Loucy (cell line): Measurements from ENCODE around the gene AKAP17A.
"Not testable (repeated sequence)": the region's sequence is repeated elsewhere in the genome, so short reads cannot be mapped to it uniquely, and the experiment has no call there.

Source experiments
- H2AFZ ChIP-seq: fragments of 200-600 bp; sonication (generic); 2 replicates; pipeline ENCODE4 v1.6.0; 2016; ENCODE audit warnings: antibody characterized with exemption, mild to moderate bottlenecking, low read length, moderate library complexity
- H3F3A ChIP-seq: fragments of 200-600 bp; 2 replicates; pipeline ENCODE4 v1.6.0; 2016; ENCODE audit warnings: antibody characterized with exemption, low read depth, mild to moderate bottlenecking
- H3K27me3 ChIP-seq: fragments of 200-600 bp; sonication (generic); 2 replicates; pipeline ENCODE4 v1.6.1; 2014; ENCODE audit warnings: low read length, mild to moderate bottlenecking; ENCODE audit not compliant: insufficient read depth, poor library complexity, severe bottlenecking
- H3K36me3 ChIP-seq: fragments of 200-600 bp; sonication (generic); 2 replicates; pipeline ENCODE4 v1.6.1; 2016; ENCODE audit warnings: low read length; ENCODE audit not compliant: insufficient read depth
- H3K4me1 ChIP-seq: fragments of 200-600 bp; sonication (generic); 2 replicates; pipeline ENCODE4 v1.5.1; 2014; ENCODE audit warnings: low read length, mild to moderate bottlenecking; ENCODE audit not compliant: insufficient read depth, poor library complexity, severe bottlenecking
- H3K4me2 ChIP-seq: fragments of 200-600 bp; sonication (generic); 2 replicates; pipeline ENCODE4 v1.6.0; 2014; ENCODE audit warnings: antibody characterized with exemption, low read length, low read depth, mild to moderate bottlenecking; ENCODE audit not compliant: poor library complexity, severe bottlenecking
- H3K4me3 ChIP-seq: fragments of 200-600 bp; sonication (generic); 2 replicates; pipeline ENCODE4 v1.5.1; 2014; ENCODE audit warnings: low read length, mild to moderate bottlenecking, mixed read lengths; ENCODE audit not compliant: poor library complexity, severe bottlenecking
- H3K79me2 ChIP-seq: fragments of 200-600 bp; sonication (generic); 2 replicates; pipeline ENCODE4 v1.6.1; 2014; ENCODE audit warnings: low read length; ENCODE audit not compliant: insufficient read depth
- H3K9ac ChIP-seq: fragments of 200-600 bp; sonication (generic); 2 replicates; pipeline ENCODE4 v1.6.0; 2014; ENCODE audit warnings: mild to moderate bottlenecking, low read depth, low read length, moderate library complexity; ENCODE audit not compliant: poor library complexity, severe bottlenecking
- H3K9me2 ChIP-seq: fragments of 200-600 bp; sonication (generic); replicated peaks from 2 replicates; pipeline ENCODE4 v1.6.1; 2016; ENCODE audit warnings: low read depth, low read length, mixed read lengths
- H3K9me3 ChIP-seq: fragments of 200-600 bp; sonication (generic); 2 replicates; pipeline ENCODE4 v1.6.1; 2014; ENCODE audit warnings: mild to moderate bottlenecking, antibody characterized with exemption, low read length, low read depth; ENCODE audit not compliant: insufficient read depth
- H4K20me1 ChIP-seq: fragments of 200-600 bp; sonication (generic); 2 replicates; pipeline ENCODE4 v1.6.0; 2014; ENCODE audit warnings: antibody characterized with exemption, low read length, mild to moderate bottlenecking; ENCODE audit not compliant: insufficient read depth, poor library complexity, severe bottlenecking
- EZH2phosphoT487 ChIP-seq: fragments of 200-600 bp; IDR thresholded peaks from 2 replicates; pipeline ENCODE4 v1.6.1; 2018; ENCODE audit warnings: antibody characterized with exemption, mild to moderate bottlenecking, moderate library complexity, borderline replicate concordance
- TF ChIP-seq, protein P1 (sequence below): fragments of 200-600 bp; sonication (generic); conservative IDR thresholded peaks from 2 replicates; pipeline ENCODE4 v1.5.1; 2014; ENCODE audit warnings: mild to moderate bottlenecking, antibody characterized with exemption, low read length

The AKAP17A gene

GRCh38 chrX:1555370-1555769 is 36.0 kb upstream of the AKAP17A start:
- Histone ChIP-seq H4K20me1 (no peaks in the 10 kb centered on the region), H3K79me2 (no peaks in the 10 kb centered on the region), H3F3A (no peaks in the 10 kb centered on the region), H3K4me3 (no peak overlapping the region), H3K9me3 (no peaks in the 10 kb centered on the region), H3K36me3 (no peaks in the 10 kb centered on the region), H3K27me3 (no peaks in the 10 kb centered on the region), H3K4me1 (no peaks in the 10 kb centered on the region), H2AFZ (no peak overlapping the region), H3K4me2 (no peak overlapping the region), H3K9me2 (no peaks in the 10 kb centered on the region), H3K9ac (no peak overlapping the region)
- TF ChIP-seq EZH2phosphoT487, result no peak
- TF ChIP-seq, protein P1, sequence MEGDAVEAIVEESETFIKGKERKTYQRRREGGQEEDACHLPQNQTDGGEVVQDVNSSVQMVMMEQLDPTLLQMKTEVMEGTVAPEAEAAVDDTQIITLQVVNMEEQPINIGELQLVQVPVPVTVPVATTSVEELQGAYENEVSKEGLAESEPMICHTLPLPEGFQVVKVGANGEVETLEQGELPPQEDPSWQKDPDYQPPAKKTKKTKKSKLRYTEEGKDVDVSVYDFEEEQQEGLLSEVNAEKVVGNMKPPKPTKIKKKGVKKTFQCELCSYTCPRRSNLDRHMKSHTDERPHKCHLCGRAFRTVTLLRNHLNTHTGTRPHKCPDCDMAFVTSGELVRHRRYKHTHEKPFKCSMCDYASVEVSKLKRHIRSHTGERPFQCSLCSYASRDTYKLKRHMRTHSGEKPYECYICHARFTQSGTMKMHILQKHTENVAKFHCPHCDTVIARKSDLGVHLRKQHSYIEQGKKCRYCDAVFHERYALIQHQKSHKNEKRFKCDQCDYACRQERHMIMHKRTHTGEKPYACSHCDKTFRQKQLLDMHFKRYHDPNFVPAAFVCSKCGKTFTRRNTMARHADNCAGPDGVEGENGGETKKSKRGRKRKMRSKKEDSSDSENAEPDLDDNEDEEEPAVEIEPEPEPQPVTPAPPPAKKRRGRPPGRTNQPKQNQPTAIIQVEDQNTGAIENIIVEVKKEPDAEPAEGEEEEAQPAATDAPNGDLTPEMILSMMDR, result no peak

DNA sequence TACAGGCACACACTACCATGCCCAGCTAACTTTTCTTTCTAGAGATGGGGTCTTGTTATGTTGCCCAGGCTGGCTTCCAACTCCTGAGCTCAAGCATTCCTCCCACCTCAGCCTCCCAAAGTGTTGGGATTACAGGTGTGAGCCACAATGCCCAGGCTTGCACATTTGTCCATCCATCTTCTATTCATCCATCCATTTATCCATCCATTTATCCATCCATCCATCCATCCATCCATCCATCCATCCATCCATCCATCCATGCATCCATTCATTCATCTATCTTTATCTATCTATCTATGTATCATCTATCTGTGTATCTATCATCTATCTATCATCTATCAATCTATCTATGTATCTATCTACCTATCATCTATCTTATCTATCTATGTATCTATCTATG is 34.0 kb upstream of the AKAP17A start:
- H4K20me1 ChIP-seq, H3F3A ChIP-seq, H3K27me3 ChIP-seq, H3K79me2 ChIP-seq, H3K9me2 ChIP-seq, H2AFZ ChIP-seq, H3K36me3 ChIP-seq, H3K4me1 ChIP-seq, H3K4me2 ChIP-seq, H3K9ac ChIP-seq, H3K4me3 ChIP-seq, H3K9me3 ChIP-seq: not testable (repeated sequence)

DNA sequence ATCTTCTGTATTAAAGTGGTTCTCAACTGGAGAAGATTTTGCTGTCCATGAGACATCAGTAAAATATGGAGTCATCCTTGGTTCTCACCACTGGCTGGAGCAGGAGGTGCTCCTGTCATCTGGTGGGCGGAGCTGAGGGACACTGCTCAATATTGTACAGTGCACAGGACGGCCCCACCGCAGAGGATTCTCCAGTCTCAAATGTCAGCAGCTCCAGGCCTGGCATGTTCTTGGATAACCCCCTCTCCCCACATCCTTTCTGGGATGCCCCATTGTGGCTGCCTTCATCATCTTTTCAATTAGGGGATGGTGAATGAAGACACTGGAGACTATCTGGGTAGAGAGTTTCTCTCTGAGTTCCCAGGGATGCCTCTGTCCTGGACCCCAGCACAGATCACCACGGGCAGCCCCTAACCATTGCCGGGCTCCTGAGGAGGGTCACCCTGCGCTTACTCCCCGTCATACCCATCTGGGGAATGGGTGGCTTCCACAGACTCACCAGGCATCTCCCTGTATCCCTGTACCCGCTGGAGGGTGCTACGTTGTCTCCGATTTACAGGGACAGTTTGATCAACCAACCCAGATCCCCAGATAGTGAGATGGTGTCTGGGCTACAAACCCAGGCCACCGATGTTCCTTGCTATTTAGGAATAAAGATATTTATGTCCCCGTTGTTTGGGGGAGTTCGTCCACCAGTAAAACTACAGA is 32.5 kb upstream of the AKAP17A start:
- Histone ChIP-seq H3K9me2 (no peaks in the 10 kb centered on the region), H3K27me3 (no peaks in the 10 kb centered on the region), H3K4me1 (no peaks in the 10 kb centered on the region), H3K4me3 (no peak overlapping the region), H3K79me2 (no peaks in the 10 kb centered on the region), H3K9ac (no peak overlapping the region), H3K9me3 (no peaks in the 10 kb centered on the region), H2AFZ (no peak overlapping the region), H3K4me2 (no peak overlapping the region), H4K20me1 (no peaks in the 10 kb centered on the region), H3F3A (no peaks in the 10 kb centered on the region), H3K36me3 (no peaks in the 10 kb centered on the region)
- TF ChIP-seq EZH2phosphoT487, result no peak
- TF ChIP-seq, protein P1, result no peak

GRCh38 chrX:1561164-1561563 is 30.2 kb upstream of the AKAP17A start:
- Histone ChIP-seq H3K9me3 (no peaks in the 10 kb centered on the region), H3K27me3 (no peaks in the 10 kb centered on the region), H2AFZ (no peak overlapping the region), H3F3A (no peaks in the 10 kb centered on the region; the same call in 1 of the 2 replicates), H3K79me2 (no peaks in the 10 kb centered on the region), H4K20me1 (no peaks in the 10 kb centered on the region), H3K9me2 (no peaks in the 10 kb centered on the region), H3K4me3 (no peak overlapping the region), H3K4me2 (no peak overlapping the region), H3K36me3 (no peaks in the 10 kb centered on the region), H3K9ac (no peak overlapping the region), H3K4me1 (peaks cover 5% of the 10 kb centered on the region)
- no peak for TF ChIP-seq EZH2phosphoT487
- TF ChIP-seq, protein P1, result no peak

GRCh38 chrX:1564077-1564476 is 27.3 kb upstream of the AKAP17A start:
- not testable (repeated sequence) for H3K4me1 ChIP-seq, H3K4me2 ChIP-seq, H4K20me1 ChIP-seq, H3K9me3 ChIP-seq, H3F3A ChIP-seq, H3K27me3 ChIP-seq, H3K36me3 ChIP-seq, H3K9ac ChIP-seq, H3K79me2 ChIP-seq, H3K9me2 ChIP-seq, H2AFZ ChIP-seq, H3K4me3 ChIP-seq
